Measurements from ENCODE around the gene EIF1. TPM values are rescaled to one million over a fixed set of nuclear protein-coding genes. Genes with fewer than 3 reads are reported as not detected.

The EIF1 gene
- total RNA-seq, 1 experiment from 2014 or later = 651 TPM

GRCh38 chr17:41653421-41653820 lies 35.3 kb upstream of the EIF1 start:
- no peak for DNase-seq
- Histone ChIP-seq H3T11ph (ENCODE audit: low read length) (no peak overlapping the region), H2BK120ac (ENCODE audit: low read depth, low read length, poor library complexity, severe bottlenecking) (no peak overlapping the region), H4K5ac (ENCODE audit: insufficient read length, low read depth, low read length) (no peak overlapping the region), H2AK5ac (ENCODE audit: insufficient read length, low read length) (no peak overlapping the region), H2BK15ac (ENCODE audit: low read depth, low read length) (no peak overlapping the region), H3K79me2 (ENCODE audit: insufficient read depth, low read length) (no peaks in the 10 kb centered on the region), H2AFZ (ENCODE audit: low read length) (no peak overlapping the region), H2BK12ac (ENCODE audit: insufficient read length, low read depth, low read length) (no peak overlapping the region), H3K18ac (ENCODE audit: insufficient read length, low read depth, low read length) (no peak overlapping the region), H3K27ac (ENCODE audit: insufficient read length, low read depth, low read length) (no peak overlapping the region), H3K4me1 (ENCODE audit: insufficient read depth, low read length) (no peaks in the 10 kb centered on the region), H3K56ac (ENCODE audit: insufficient read length, low read depth, low read length) (no peak overlapping the region), H3K14ac (ENCODE audit: insufficient read depth, low read length) (no peak overlapping the region), H4K20me1 (ENCODE audit: control insufficient read depth, insufficient read depth, insufficient read length) (no peaks in the 10 kb centered on the region), H2BK20ac (ENCODE audit: low read depth, low read length, poor library complexity, severe bottlenecking) (no peak overlapping the region), H3K9me3 (ENCODE audit: control insufficient read depth, low read depth, low read length) (no peaks in the 10 kb centered on the region), H3K27me3 (ENCODE audit: insufficient read depth, low read length) (no peaks in the 10 kb centered on the region), H3K23ac (ENCODE audit: insufficient read length, low read depth, low read length) (no peak overlapping the region), H3K9ac (ENCODE audit: extremely low read depth, insufficient read length, low read length) (no peak overlapping the region), H3K4me2 (ENCODE audit: insufficient read depth, insufficient read length, low read length) (no peak overlapping the region), H3K23me2 (ENCODE audit: insufficient read length, low read depth, low read length, poor library complexity, severe bottlenecking) (peaks cover 2% of the 10 kb centered on the region), H3K79me1 (ENCODE audit: insufficient read depth, low read depth, low read length, poor library complexity, severe bottlenecking) (no peaks in the 10 kb centered on the region), H3K4ac (ENCODE audit: low read depth, low read length) (no peak overlapping the region), H4K91ac (ENCODE audit: insufficient read length, low read depth, low read length) (no peak overlapping the region), H4K8ac (replicated peaks; ENCODE audit: insufficient read length, low read depth, low read length) (no peak overlapping the region), H2BK5ac (ENCODE audit: insufficient read length, low read length) (no peak overlapping the region)
- no peaks in the 10 kb centered on the region for H3K9me3 Mint-ChIP-seq
- no CpG with 5 or more reads among the region's 5 CpGs for WGBS (ENCODE audit: extremely low coverage, insufficient read length, low lambda C conversion rate)
- H3K36me3 Mint-ChIP-seq (ENCODE audit: insufficient read depth in 1 of 3, low read depth in 3 of 3) = no peaks in the 10 kb centered on the region; a peak in 1 of 7 replicates
- H3K4me3 Mint-ChIP-seq = no peak overlapping the region
- H3K4me1 Mint-ChIP-seq = peaks cover 6 to 7% of the 10 kb centered on the region in 2 experiments
- H3K27me3 Mint-ChIP-seq (ENCODE audit: low read depth) = peaks cover 3% of the 10 kb centered on the region
- TF ChIP-seq, protein P1, sequence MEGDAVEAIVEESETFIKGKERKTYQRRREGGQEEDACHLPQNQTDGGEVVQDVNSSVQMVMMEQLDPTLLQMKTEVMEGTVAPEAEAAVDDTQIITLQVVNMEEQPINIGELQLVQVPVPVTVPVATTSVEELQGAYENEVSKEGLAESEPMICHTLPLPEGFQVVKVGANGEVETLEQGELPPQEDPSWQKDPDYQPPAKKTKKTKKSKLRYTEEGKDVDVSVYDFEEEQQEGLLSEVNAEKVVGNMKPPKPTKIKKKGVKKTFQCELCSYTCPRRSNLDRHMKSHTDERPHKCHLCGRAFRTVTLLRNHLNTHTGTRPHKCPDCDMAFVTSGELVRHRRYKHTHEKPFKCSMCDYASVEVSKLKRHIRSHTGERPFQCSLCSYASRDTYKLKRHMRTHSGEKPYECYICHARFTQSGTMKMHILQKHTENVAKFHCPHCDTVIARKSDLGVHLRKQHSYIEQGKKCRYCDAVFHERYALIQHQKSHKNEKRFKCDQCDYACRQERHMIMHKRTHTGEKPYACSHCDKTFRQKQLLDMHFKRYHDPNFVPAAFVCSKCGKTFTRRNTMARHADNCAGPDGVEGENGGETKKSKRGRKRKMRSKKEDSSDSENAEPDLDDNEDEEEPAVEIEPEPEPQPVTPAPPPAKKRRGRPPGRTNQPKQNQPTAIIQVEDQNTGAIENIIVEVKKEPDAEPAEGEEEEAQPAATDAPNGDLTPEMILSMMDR (conservative IDR thresholded peaks at IDR 0.05) = no peak
- no peak overlapping the region for H3K27ac Mint-ChIP-seq
